Measurements from ENCODE around the gene LRRC38.
"Not testable (repeated sequence)": the region's sequence is repeated elsewhere in the genome, so short reads cannot be mapped to it uniquely, and the experiment has no call there.

Gene LRRC38

DNA sequence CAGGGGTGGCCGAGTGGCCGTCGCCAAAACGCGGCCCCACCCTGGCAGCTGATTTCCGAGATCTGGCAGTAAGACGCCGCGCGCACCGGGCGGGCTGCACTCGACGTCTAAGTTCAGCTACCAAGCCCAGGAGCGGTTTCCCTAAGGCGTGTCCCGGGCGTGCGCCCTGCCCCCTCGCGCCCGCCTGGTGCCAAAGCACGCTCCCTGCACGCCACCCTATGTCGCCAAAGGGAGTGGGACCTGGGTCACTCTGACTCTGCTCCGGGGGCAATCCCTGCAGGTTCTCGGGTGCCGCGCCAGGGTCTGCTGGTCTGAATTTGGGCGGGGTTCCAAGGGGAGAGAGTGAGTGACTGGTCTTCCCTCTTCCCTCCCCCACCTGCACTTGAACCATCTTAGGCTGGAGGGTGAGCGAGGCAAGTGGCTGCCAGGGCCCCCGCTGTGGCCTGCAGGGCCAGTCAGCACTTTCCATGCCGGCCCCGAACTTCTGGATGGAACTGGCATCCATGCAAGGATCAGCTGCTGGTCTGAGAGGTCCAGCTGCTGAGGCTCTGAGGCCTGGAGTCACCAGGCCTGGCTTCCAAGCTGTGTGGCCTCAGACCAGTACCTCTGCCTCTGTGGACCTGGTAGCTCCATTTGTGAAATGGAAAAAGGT, at the start of gene LRRC38:
Gene LRRC38, minus strand, starts transcription at position 109 of the 652 bp plus-strand sequence. CDS start 410 bp downstream, outside the sequence.
- no peak for DNase-seq

DNA sequence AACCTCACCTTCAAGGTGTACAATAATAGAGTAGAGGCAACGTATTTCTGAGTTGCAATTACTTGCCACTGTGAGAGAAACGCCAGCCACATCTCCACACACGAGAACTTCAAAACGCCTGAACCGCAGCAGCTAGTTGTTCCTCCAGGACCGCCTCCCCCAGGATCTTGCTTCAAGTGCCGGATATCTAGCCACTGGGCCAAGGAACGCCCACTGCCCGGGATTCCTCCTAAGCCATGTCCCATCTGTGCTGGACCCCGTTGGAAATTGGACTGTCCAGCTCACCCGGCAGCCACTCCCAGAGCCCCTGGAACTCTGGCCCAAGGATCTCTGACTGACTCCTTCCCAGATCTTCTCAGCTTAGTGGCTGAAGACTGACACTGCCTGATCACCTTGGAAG, 49.2 kb upstream of the LRRC38 start:
- DNase-seq: not testable (repeated sequence)

DNA sequence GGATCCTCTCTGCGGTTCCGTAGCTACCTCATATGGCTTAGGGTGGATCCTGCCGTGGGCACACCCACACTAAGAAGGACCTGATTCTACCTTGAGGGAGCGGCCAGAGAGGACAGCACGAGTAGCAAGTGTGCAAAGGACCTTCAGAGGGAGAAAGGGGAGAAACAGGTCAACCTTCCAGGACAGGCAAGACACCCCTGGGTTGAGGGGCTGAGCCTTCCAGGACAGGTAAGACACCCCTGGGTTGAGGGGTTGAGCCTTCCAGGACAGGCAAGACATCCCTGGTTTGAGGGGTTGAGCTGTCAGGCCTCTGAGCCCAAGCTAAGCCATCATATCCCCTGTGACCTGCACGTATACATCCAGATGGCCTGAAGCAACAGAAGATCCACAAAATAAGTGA, 46.7 kb upstream of the LRRC38 start:
- DNase-seq: no peak

- no peak for DNase-seq
Observed at GRCh38 chr1:13556224-13556764, 42.5 kb upstream of the LRRC38 start.

- DNase-seq: no peak
Observed at GRCh38 chr1:13554798-13555197, 41.0 kb upstream of the LRRC38 start.

DNA sequence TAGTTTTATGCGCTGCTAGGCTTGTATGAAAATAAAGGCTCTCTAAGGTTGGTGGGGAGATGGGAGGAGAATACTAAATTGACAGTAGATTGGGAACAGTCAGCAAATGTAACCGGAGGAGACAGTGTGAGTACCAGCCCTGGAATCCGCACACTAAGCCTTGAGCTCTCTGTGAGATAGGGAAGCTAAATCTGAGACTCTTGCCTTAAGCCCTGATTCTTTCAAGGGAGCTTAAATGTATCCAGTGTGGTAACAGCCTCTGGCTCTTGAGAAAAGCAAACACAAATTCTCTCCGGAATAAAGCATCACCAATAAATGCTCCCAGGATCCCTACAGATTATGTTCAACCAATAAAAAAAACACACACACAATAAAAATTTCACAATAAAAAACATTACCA, 36.9 kb upstream of the LRRC38 start:
- DNase-seq: no peak

DNA sequence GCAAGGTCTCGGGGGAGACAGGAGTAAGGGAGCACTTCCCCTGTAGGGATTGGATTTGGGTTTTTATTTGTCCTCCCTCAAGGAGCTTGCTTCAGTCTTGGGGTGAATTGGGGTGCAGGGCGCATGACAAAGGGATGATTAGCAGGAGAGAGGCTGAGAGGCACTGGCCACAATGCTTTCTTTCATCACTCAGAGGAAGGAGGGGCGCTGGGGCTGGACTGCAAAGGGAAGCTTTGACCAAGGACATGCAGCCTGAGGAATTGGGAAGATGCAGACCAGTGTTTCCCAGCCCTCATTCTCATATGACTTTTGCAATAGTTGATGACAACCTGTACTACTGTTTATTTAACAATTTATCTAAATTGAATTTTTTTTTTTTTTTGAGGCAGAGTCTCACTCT, 35.7 kb upstream of the LRRC38 start:
- DNase-seq: no peak

GRCh38 chr1:13549021-13549420, 35.2 kb upstream of the LRRC38 start:
- no peak for DNase-seq

DNA sequence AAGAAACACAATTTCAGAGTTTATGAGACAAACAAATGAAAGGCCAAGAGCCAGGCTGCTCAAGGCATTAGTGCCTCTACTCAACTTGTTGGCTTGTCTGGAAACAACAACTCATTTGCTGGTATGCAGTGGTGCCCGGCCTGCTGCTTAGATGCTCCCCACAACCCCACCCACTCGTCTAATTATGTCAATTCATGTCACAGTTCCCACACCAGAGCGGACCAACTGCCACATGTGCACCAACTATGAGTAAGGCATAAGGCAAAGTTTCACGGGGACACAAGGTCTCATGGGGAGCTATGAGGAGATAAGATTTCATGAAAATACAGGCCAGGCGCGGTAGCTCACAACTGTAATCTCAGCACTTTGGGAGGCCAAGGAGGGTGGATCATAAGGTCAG, 34.5 kb upstream of the LRRC38 start:
- DNase-seq: no peak

- no peak for DNase-seq
Observed at GRCh38 chr1:13546791-13547190, 33.0 kb upstream of the LRRC38 start.

GRCh38 chr1:13544221-13544556, 30.4 kb upstream of the LRRC38 start:
- no peak for DNase-seq

GRCh38 chr1:13543451-13544220, 29.8 kb upstream of the LRRC38 start:
- no peak for DNase-seq

GRCh38 chr1:13541435-13542215, 27.8 kb upstream of the LRRC38 start:
- DNase-seq: no peak

DNA sequence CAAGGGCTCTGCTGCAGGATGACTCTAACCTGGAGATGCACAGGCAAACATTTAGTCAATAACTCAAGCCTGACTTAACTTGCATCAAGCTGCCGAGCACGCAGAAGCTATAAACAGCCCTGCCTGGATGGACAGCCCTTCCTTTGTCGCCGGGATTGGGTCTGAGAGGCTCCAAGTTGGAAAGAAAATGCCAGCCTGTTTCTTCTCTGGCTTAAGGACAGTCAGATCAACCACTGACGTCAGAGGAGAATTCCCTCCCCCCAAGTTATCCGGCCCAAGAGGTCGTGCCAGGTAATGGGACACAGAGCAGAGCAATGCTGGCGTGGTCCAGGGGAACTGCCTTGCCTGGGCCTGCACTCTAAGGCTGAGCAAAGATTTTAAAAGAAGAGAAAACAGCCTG, 27.1 kb upstream of the LRRC38 start:
- DNase-seq: no peak

GRCh38 chr1:13539683-13540082, 25.9 kb upstream of the LRRC38 start:
- no peak for DNase-seq

DNA sequence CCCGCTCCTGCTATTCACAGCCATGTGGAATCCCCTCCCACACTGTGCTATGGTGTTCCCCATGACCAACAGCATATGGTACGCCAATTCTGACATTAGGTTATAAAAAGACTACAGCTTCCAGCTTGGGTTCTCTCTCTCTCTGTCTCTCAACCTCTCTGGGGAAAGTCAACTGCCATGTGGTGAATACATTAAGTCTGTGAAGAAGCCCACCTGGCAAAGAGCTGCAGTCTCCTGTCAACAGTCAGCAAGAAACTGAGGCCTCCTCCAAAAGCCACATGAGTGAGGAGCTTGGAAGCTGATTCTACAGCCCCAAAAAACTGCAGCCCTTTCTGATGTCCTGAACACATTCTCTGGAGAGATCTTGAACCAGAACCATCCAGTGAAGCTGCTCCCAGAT, 25.0 kb upstream of the LRRC38 start:
- no peak for DNase-seq

- DNase-seq: no peak
Observed at GRCh38 chr1:13536571-13536970, 22.8 kb upstream of the LRRC38 start.

DNA sequence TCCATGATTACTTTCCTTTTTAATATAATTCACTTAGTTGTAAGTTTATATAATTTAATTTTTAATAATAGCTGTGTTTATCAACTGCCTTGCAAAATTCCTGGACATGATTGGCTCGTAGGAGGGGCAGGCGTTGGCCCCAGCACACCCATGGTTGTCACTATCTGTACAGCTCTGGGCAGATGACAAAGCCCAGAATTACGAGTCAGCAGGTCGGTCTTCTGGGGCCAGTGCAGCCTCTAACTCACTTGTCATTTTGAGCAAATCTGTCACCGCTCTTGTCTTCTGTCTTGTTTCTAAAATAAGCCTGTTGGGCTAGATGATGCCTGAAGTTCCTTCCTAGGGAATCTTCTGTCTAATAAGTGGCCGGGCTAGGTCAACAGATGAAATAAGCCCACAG, 21.4 kb upstream of the LRRC38 start:
- no peak for DNase-seq

DNA sequence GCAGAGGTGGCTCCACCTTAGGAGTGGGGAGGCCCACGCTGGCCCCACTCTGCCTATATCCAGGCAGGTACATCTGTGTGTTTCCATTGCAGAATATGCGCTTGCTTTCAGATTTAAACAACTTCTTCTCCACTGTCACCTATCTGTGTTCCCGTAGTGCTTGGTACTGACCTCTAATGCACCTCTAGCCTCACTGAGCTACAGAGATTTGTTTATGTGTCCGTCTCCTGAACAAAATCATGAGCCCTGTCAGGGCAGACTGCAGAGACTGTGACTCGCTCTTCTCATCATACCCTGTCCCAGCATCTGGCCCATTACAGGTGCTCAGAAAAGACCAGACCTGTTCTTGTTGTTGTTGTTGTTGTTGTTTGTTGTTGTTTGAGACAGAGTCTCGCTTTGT, 14.5 kb upstream of the LRRC38 start:
- no peak for DNase-seq

DNA sequence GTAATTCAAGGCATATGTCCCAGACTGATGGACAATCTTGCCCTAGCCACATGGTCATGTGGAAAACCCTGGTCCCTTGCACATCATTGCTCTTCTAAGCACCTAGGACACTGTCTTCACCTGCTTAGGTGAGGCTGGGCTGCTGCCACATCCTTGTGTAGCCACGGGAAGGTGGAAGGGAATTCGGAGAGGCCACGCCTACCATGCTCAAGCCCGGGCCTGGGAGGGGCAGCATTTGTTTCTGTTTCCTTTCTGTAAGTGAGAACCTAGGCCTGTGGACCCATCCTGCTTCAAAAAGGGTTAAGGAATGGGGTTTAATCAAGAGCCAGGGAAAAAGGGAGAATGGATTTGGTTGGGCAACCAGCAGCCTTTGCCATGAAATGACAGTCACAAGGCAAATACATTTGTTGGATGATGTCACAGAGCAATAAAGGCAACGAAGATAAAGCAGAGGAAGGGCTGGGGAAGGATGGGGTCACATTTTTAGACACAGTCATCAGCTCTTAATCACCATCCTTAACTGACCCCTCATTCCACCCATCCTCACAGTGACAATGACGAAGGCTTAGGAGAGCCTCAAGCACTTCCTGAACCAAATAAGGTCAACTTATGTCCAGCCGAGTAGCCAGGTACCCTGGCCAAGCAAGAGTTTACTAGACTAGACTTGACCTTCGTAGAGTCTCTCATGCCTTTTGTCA, 10.1 kb upstream of the LRRC38 start:
- no peak for DNase-seq

DNA sequence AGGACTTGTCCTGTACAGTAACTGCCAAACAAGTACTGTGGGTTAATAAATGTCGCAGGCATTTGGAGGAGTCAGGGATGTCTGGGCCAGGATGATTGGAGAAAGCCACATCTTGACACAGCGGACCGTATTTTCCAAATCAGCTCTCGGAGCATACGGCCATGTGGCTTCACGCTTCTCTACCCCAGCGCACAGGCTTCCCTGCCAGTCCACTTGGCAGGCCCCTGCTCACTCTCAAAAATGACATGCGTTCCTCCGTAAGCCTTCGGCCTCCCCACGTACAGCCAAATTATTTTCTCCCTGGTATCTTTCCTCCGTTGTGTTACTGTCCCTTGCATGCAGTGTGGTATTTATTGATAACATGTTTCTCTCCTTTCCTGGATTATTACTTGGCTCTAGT, 7.2 kb upstream of the LRRC38 start:
- no peak for DNase-seq

DNA sequence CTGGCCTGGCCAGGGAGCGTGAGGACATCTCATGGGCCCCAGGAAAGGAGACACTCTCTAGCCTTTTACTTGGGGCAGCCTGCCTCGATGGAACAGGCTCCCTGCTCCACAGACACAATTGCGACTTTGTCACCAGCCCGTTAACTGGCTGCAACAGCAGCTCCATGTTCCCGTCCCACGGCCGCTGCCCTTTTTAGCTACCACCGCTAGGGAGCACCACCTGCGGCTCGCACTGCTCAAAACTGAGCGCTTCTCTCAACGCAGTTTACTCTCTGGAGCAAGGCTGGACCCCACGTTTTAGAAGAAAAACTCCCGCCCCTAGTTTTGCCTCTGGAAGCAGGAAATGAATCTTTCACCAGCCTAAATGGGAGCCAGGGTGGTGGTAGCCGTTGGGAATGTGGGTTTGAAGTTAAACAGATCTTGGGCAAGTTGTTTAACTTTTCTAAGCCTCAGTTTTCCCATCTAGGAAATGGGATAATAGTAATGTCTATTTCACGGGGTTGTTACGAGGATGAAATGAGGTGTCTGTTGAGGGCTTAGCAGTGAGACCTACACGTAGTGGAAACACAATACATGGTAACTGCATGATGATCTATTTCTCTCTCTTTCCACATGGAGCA, 3.5 kb upstream of the LRRC38 start:
- DNase-seq: no peak

DNA sequence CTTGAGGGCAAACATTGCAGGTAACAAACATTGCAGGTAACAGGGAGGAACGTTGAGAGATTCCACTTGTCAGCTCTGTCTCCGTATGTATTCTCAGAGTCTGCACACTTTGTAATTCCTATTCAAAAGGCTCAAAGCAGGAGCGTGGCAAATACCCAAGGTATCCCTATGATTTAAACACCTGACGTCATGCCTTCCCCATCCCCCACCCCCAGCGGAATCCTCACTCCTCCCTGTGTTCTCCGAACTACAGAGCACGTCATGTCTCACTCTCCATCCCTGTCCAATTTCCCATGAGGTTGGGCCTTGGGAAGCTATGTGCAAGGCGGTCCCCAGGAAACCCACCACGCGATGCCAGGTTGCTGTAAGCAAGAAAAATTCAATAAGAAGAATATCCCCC, 2.8 kb upstream of the LRRC38 start:
- no peak for DNase-seq

All from NCI-H2081 (cell line).